Astrocyte (in vitro differentiated cells and primary cell): ENCODE results near the gene HOXA1. TPM values are rescaled to one million over a fixed set of nuclear protein-coding genes. Genes with fewer than 3 reads are reported as not detected.

Source experiments
- DNase-seq: peaks from one replicate; pipeline ENCODE4 v3.0.0-alpha.2; 2010; ENCODE audit warnings: low read depth
- FAIRE-seq: peaks from 2 replicates; lab custom pipeline; 2011; peaks lifted over from hg19 to GRCh38; lab: Jason Lieb, UNC
- H2AFZ ChIP-seq: 2 replicates; pipeline ENCODE4 v1.6.0; 2012; ENCODE audit warnings: low read depth, low read length, inconsistent platforms
- H3K27ac ChIP-seq: 2 replicates; pipeline ENCODE4 v1.5.1; 2011; ENCODE audit warnings: low read depth, low read length, inconsistent platforms
- H3K27me3 ChIP-seq: 2 replicates; pipeline ENCODE4 v1.6.0; 2011; ENCODE audit warnings: low read length, inconsistent platforms; ENCODE audit not compliant: insufficient read depth
- H3K36me3 ChIP-seq: 2 replicates; pipeline ENCODE4 v1.5.1; 2011; ENCODE audit warnings: low read length, inconsistent platforms; ENCODE audit not compliant: insufficient read depth
- H3K4me1 ChIP-seq: 2 replicates; pipeline ENCODE4 v1.5.1; 2011; ENCODE audit warnings: low read length, inconsistent platforms; ENCODE audit not compliant: insufficient read depth
- H3K4me2 ChIP-seq: 2 replicates; pipeline ENCODE4 v1.6.0; 2012; ENCODE audit warnings: low read length, inconsistent platforms
- H3K4me3 ChIP-seq: 2 replicates; pipeline ENCODE4 v1.5.1; 2011; ENCODE audit warnings: low read depth, mild to moderate bottlenecking, low read length, inconsistent platforms; ENCODE audit not compliant: insufficient read depth
- H3K79me2 ChIP-seq: 2 replicates; pipeline ENCODE4 v1.6.0; 2012; ENCODE audit warnings: mild to moderate bottlenecking, low read length, inconsistent platforms; ENCODE audit not compliant: insufficient read depth
- H3K9ac ChIP-seq: 2 replicates; pipeline ENCODE4 v1.6.0; 2012; ENCODE audit warnings: mild to moderate bottlenecking, low read length, inconsistent platforms
- H3K9me3 ChIP-seq: 2 replicates; pipeline ENCODE4 v1.5.1; 2012; ENCODE audit warnings: low read depth, mild to moderate bottlenecking, low read length, inconsistent platforms; ENCODE audit not compliant: insufficient read depth
- H4K20me1 ChIP-seq: 2 replicates; pipeline ENCODE4 v1.6.0; 2012; ENCODE audit warnings: low read length, inconsistent platforms; ENCODE audit not compliant: insufficient read depth
- H3K27ac Mint-ChIP-seq: one replicate; pipeline ENCODE4 v1.8.0; 2021; ENCODE audit warnings: mild to moderate bottlenecking, mixed read lengths; ENCODE audit not compliant: unreplicated experiment
- H3K27me3 Mint-ChIP-seq: one replicate; pipeline ENCODE4 v1.8.0; 2021; ENCODE audit warnings: low read depth, mixed read lengths; ENCODE audit not compliant: unreplicated experiment
- H3K36me3 Mint-ChIP-seq: one replicate; pipeline ENCODE4 v1.8.0; 2021; ENCODE audit warnings: low read depth, mixed read lengths; ENCODE audit not compliant: unreplicated experiment
- H3K4me1 Mint-ChIP-seq: one replicate; pipeline ENCODE4 v1.8.0; 2021; ENCODE audit warnings: low read depth, mixed read lengths; ENCODE audit not compliant: unreplicated experiment
- H3K4me3 Mint-ChIP-seq: one replicate; pipeline ENCODE4 v1.8.0; 2021; ENCODE audit warnings: mild to moderate bottlenecking, moderate library complexity, mixed read lengths; ENCODE audit not compliant: unreplicated experiment
- H3K9me3 Mint-ChIP-seq: one replicate; pipeline ENCODE4 v1.8.0; 2021; ENCODE audit warnings: mild to moderate bottlenecking, mixed read lengths; ENCODE audit not compliant: unreplicated experiment
- CTCF ChIP-seq: IDR thresholded peaks from 2 replicates; pipeline ENCODE4 v1.5.1; 2011; ENCODE audit warnings: low read depth, mild to moderate bottlenecking, inconsistent platforms, low read length, moderate library complexity; ENCODE audit not compliant: insufficient read depth
- EZH2 ChIP-seq: IDR thresholded peaks from 2 replicates; pipeline ENCODE4 v1.6.1; 2012; ENCODE audit warnings: mild to moderate bottlenecking, low read length, inconsistent platforms; ENCODE audit not compliant: insufficient read depth
- total RNA-seq: library from RNA; stranded (reverse); gene quantifications from 2 replicates; pipeline ENCODE4 v1.2.1, GENCODE V29; 2021

Gene HOXA1
- total RNA-seq, 1 donor from 2014 or later: 0.23 TPM

GRCh38 chr7:27106181-27106900 is 10.5 kb upstream of the HOXA1 start:
- H3K36me3 ChIP-seq: no peaks in the 10 kb centered on the region
- peak; percentile 50 for TF ChIP-seq EZH2
- no peak for TF ChIP-seq CTCF
- H3K9me3 Mint-ChIP-seq: peaks cover 38% of the 10 kb centered on the region
- H3K4me2 ChIP-seq: peak overlapping the region; percentile 91
- H3K36me3 Mint-ChIP-seq: peaks cover 6% of the 10 kb centered on the region
- H3K9me3 ChIP-seq: no peaks in the 10 kb centered on the region
- H3K4me3 Mint-ChIP-seq: no peak overlapping the region
- peak; percentile 52 for DNase-seq
- no peak overlapping the region for H2AFZ ChIP-seq
- H3K27me3 Mint-ChIP-seq: peaks cover 88% of the 10 kb centered on the region
- peaks cover 24% of the 10 kb centered on the region for H3K79me2 ChIP-seq
- no peak for FAIRE-seq
- peak overlapping the region; percentile 68 for H3K9ac ChIP-seq
- H3K4me1 ChIP-seq: peaks cover 42% of the 10 kb centered on the region
- peak overlapping the region; percentile 65 for H3K27ac ChIP-seq
- peak overlapping the region; percentile 41 for H3K4me3 ChIP-seq
- no peak overlapping the region for H3K27ac Mint-ChIP-seq
- H3K4me1 Mint-ChIP-seq: no peaks in the 10 kb centered on the region
- peaks cover 64% of the 10 kb centered on the region for H3K27me3 ChIP-seq
- H4K20me1 ChIP-seq: no peaks in the 10 kb centered on the region

GRCh38 chr7:27105301-27106031 is 9.7 kb upstream of the HOXA1 start:
- Histone ChIP-seq H3K4me1 (peaks cover 42% of the 10 kb centered on the region), H3K27me3 (peaks cover 69% of the 10 kb centered on the region), H3K9me3 (no peaks in the 10 kb centered on the region), H3K79me2 (peaks cover 24% of the 10 kb centered on the region), H2AFZ (no peak overlapping the region), H4K20me1 (no peaks in the 10 kb centered on the region), H3K36me3 (no peaks in the 10 kb centered on the region), H3K9ac (peak overlapping the region; percentile 68), H3K27ac (peak overlapping the region; percentile 65), H3K4me3 (peak overlapping the region; percentile 1), H3K4me2 (peak overlapping the region; percentile 91)
- peak; percentile 32 for DNase-seq
- H3K27ac Mint-ChIP-seq: no peak overlapping the region
- no peak overlapping the region for H3K4me3 Mint-ChIP-seq
- peaks cover 88% of the 10 kb centered on the region for H3K27me3 Mint-ChIP-seq
- FAIRE-seq: no peak
- H3K36me3 Mint-ChIP-seq: peaks cover 6% of the 10 kb centered on the region
- TF ChIP-seq EZH2 (no peak), CTCF (no peak)
- no peaks in the 10 kb centered on the region for H3K4me1 Mint-ChIP-seq
- peaks cover 41% of the 10 kb centered on the region for H3K9me3 Mint-ChIP-seq
